IMR-90 (cell line): Measurements from ENCODE around the gene TMEFF1. TPM values are rescaled to one million over a fixed set of nuclear protein-coding genes. Genes with fewer than 3 reads are reported as not detected.

Experiments used
- ATAC-seq: fragments of 200-7000 bp; cut with Tn5 transposase; 2 replicates; pipeline ENCODE4 v1.9.1; 2020; ENCODE audit warnings: low read depth, mild to moderate bottlenecking, moderate library complexity
- BruUV-seq: library from RNA; stranded (reverse); fragments of 400-500 nt; replicated peaks from 2 replicates; lab custom pipeline; 2021; lab: Mats Ljungman, UMichigan
- CTCF ChIA-PET: fragments of 300-600 bp; formaldehyde crosslinking; extraction: SDS; loops from one replicate; lab custom pipeline; 2021; ENCODE audit warnings: antibody characterized with exemption; lab: Yijun Ruan, JAX
- POLR2A ChIA-PET: fragments of 300-600 bp; sonication (Branson Sonifier 250); formaldehyde crosslinking; loops from one replicate; lab custom pipeline; 2022; ENCODE audit warnings: antibody characterized with exemption; ENCODE audit not compliant: unreplicated experiment; lab: Charles Lee
- DNase-seq: peaks from one replicate; pipeline ENCODE4 v3.0.0; 2013
- H2AFZ ChIP-seq: replicated peaks from 2 replicates; pipeline ENCODE3; 2013; ENCODE audit warnings: low read length, mild to moderate bottlenecking; ENCODE audit not compliant: poor library complexity
- H2AK5ac ChIP-seq: 2 replicates; pipeline ENCODE4 v1.6.1; 2013; ENCODE audit warnings: low read depth, low read length, inconsistent platforms
- H2AK9ac ChIP-seq: replicated peaks from 2 replicates; pipeline ENCODE3; 2013; ENCODE audit warnings: mild to moderate bottlenecking, low read depth, low read length, moderate library complexity; ENCODE audit not compliant: poor library complexity
- H2BK120ac ChIP-seq: 2 replicates; pipeline ENCODE4 v1.6.1; 2013; ENCODE audit warnings: low read depth, low read length, inconsistent platforms
- H2BK15ac ChIP-seq: 3 replicates; pipeline ENCODE4 v1.6.1; 2013; ENCODE audit warnings: low read depth, low read length, inconsistent platforms
- H2BK20ac ChIP-seq: 2 replicates; pipeline ENCODE4 v1.6.1; 2013; ENCODE audit warnings: low read depth, mild to moderate bottlenecking, inconsistent platforms, low read length, moderate library complexity
- H2BK5ac ChIP-seq: 2 replicates; pipeline ENCODE4 v1.6.1; 2013; ENCODE audit warnings: mild to moderate bottlenecking, low read depth, low read length, inconsistent platforms; ENCODE audit not compliant: poor library complexity, severe bottlenecking
- H3K14ac ChIP-seq: replicated peaks from 2 replicates; pipeline ENCODE4 v1.6.1; 2013; ENCODE audit warnings: low read depth, low read length, inconsistent platforms
- H3K18ac ChIP-seq: 2 replicates; pipeline ENCODE4 v1.6.1; 2013; ENCODE audit warnings: low read depth, low read length, control low read depth
- H3K23ac ChIP-seq: 2 replicates; pipeline ENCODE4 v1.6.1; 2013; ENCODE audit warnings: low read depth, low read length, inconsistent platforms
- H3K27ac ChIP-seq: 2 replicates; pipeline ENCODE4 v1.5.1; 2013; ENCODE audit warnings: mild to moderate bottlenecking, control low read depth, low read length; ENCODE audit not compliant: insufficient read depth
- H3K27me3 ChIP-seq: 2 replicates; pipeline ENCODE4 v1.6.1; 2013; ENCODE audit warnings: low read length; ENCODE audit not compliant: control insufficient read depth, insufficient read depth
- H3K36me3 ChIP-seq: 2 replicates; pipeline ENCODE4 v1.6.1; 2013; ENCODE audit warnings: low read length, mixed read lengths; ENCODE audit not compliant: control insufficient read depth, insufficient read depth
- H3K4ac ChIP-seq: 2 replicates; pipeline ENCODE4 v1.6.1; 2013; ENCODE audit warnings: low read depth, low read length, inconsistent platforms
- H3K4me1 ChIP-seq: 2 replicates; pipeline ENCODE4 v1.6.1; 2013; ENCODE audit warnings: low read length, mixed read lengths; ENCODE audit not compliant: control insufficient read depth, insufficient read depth
- H3K4me2 ChIP-seq: 2 replicates; pipeline ENCODE4 v1.6.1; 2013; ENCODE audit warnings: low read depth, mild to moderate bottlenecking, control low read depth, low read length, moderate library complexity
- H3K4me3 ChIP-seq: 2 replicates; pipeline ENCODE4 v1.5.1; 2013; ENCODE audit warnings: low read depth, mild to moderate bottlenecking, control low read depth, low read length, moderate library complexity; ENCODE audit not compliant: insufficient read depth
- H3K56ac ChIP-seq: 2 replicates; pipeline ENCODE4 v1.6.1; 2013; ENCODE audit warnings: low read length, inconsistent platforms; ENCODE audit not compliant: insufficient read depth; ENCODE audit errors: extremely low read depth
- H3K79me1 ChIP-seq, 2 experiments: 2 replicates each; pipeline ENCODE4 v1.6.1; 2013; ENCODE audit warnings: low read length in 2 of 2, inconsistent platforms in 1 of 2, low read depth in 1 of 2
- H3K9ac ChIP-seq: 2 replicates; pipeline ENCODE4 v1.6.1; 2013; ENCODE audit warnings: low read depth, low read length, control low read depth
- H3K9me1 ChIP-seq: 2 replicates; pipeline ENCODE4 v1.6.1; 2013; ENCODE audit warnings: low read length, inconsistent platforms; ENCODE audit not compliant: insufficient read depth
- H3K9me3 ChIP-seq: 2 replicates; pipeline ENCODE4 v1.6.1; 2013; ENCODE audit warnings: low read length; ENCODE audit not compliant: control insufficient read depth, insufficient read depth
- H4K20me1 ChIP-seq: 2 replicates; pipeline ENCODE4 v1.6.1; 2013; ENCODE audit warnings: low read length, inconsistent platforms; ENCODE audit not compliant: insufficient read depth
- H4K5ac ChIP-seq: 2 replicates; pipeline ENCODE4 v1.6.1; 2013; ENCODE audit warnings: mild to moderate bottlenecking, low read depth, low read length, control low read depth
- H4K8ac ChIP-seq, 2 experiments: 2 replicates each; pipeline ENCODE4 v1.6.1; 2013; ENCODE audit warnings: low read depth in 2 of 2, low read length in 2 of 2, control low read depth in 1 of 2, inconsistent platforms in 1 of 2
- H4K91ac ChIP-seq: 2 replicates; pipeline ENCODE4 v1.6.1; 2013; ENCODE audit warnings: low read depth, low read length, inconsistent platforms; ENCODE audit not compliant: insufficient read depth
- FOS ChIP-seq: fragments of 150-350 bp; IDR thresholded peaks from 2 replicates; pipeline ENCODE4 v1.6.1; 2016; ENCODE audit warnings: low read depth, low read length
- MAZ ChIP-seq: IDR thresholded peaks from 2 replicates; pipeline ENCODE4 v1.6.1; 2012; ENCODE audit warnings: low read depth, mild to moderate bottlenecking, low read length, improper control_type of control experiment, moderate library complexity, borderline replicate concordance
- WGBS, 2 experiments: methylation state at CpG; one replicate each; pipeline versions ENCODE4 v1.1.5 to v1.1.7; 2013; ENCODE audit warnings: missing lambda C conversion rate in 2 of 2; ENCODE audit not compliant: insufficient read length in 1 of 2; ENCODE audit errors: extremely low coverage in 2 of 2; 5-methylcytosine and 5-hydroxymethylcytosine counted together
- dilution Hi-C: fragments of 300-500 bp; cut with HindIII; formaldehyde crosslinking; loops from one replicate; pipeline ENCODE4 v1.14.3; 2018; ENCODE audit warnings: low sequenced_read_pairs; ENCODE audit not compliant: unreplicated experiment
- in situ Hi-C: fragments of 300-500 bp; cut with MboI; formaldehyde crosslinking; loops from 3 replicates; pipeline ENCODE4 v1.14.3; 2019; ENCODE audit warnings: low sequenced_read_pairs, inconsistent platforms, mixed read lengths
- intact Hi-C: fragments of 100-400 bp; cut with micrococcal nuclease; formaldehyde crosslinking; loops from 2 replicates; pipeline ENCODE4 v1.10.0; 2022
- polyA plus RNA-seq, 3 experiments: library from polyadenylated mRNA; depleted of rRNA; stranded (reverse); fragments of >200 nt; gene quantifications; 2 replicates each; pipeline ENCODE4 v1.2.3, GENCODE V29; 2012; ENCODE audit warnings: low replicate concordance in 1 of 3
- total RNA-seq: library from RNA; depleted of rRNA; stranded (reverse); fragments of >200 nt; gene quantifications from 2 replicates; pipeline ENCODE4 v1.2.3, GENCODE V29; 2012

The TMEFF1 gene
- total and polyA plus RNA-seq, 2 of the 4 experiments (the other 2 are of a cell fraction): 0.62 to 0.90 TPM

- BruUV-seq: no TSS peak
- no peak overlapping the region for H4K8ac ChIP-seq
- H3K14ac ChIP-seq: peak overlapping the region; percentile 12; the same call in 1 of the 2 replicates
- H3K23ac ChIP-seq: no peak overlapping the region
- H3K4me2 ChIP-seq: no peak overlapping the region
- ATAC-seq (no peak), DNase-seq (peak; percentile 65)
- H4K20me1 ChIP-seq: no peaks in the 10 kb centered on the region
- no peak overlapping the region for H4K91ac ChIP-seq
- no peak overlapping the region for H3K4me3 ChIP-seq
- 0 out of 2 replicates have a peak overlapping the region, but pooled peaks have one; percentile 46 for H2AK5ac ChIP-seq
- no peak overlapping the region for H3K4ac ChIP-seq
- intact Hi-C loops (no loop called here), dilution Hi-C loops (no loop called here), in situ Hi-C loops (loop anchor here (10.0 to 25.0 kb wide), 4 partner anchors 135 to 1402 kb away; no protein-coding TSS in a partner anchor)
- no peak overlapping the region for H3K56ac ChIP-seq
- CTCF ChIA-PET: interaction anchor here (0.6 kb wide), 1 partner anchor 104 kb away, joined by 3 read pairs; no protein-coding TSS in a partner anchor
- no peak overlapping the region for H2BK15ac ChIP-seq
- peaks cover 14% of the 10 kb centered on the region for H3K4me1 ChIP-seq
- H3K27ac ChIP-seq: no peak overlapping the region
- no peak overlapping the region for H2BK5ac ChIP-seq
- H3K9ac ChIP-seq: no peak overlapping the region
- peak overlapping the region; percentile 57; the same call in 1 of the 2 replicates for H3K18ac ChIP-seq
- H3K9me3 ChIP-seq: no peaks in the 10 kb centered on the region
- no peak overlapping the region for H2BK120ac ChIP-seq
- no peaks in the 10 kb centered on the region for H3K27me3 ChIP-seq
- no peak overlapping the region for H2BK20ac ChIP-seq
- peaks cover 0 to 9% of the 10 kb centered on the region in 2 experiments; a peak in 2 of 4 replicates for H3K79me1 ChIP-seq
- H2AK9ac ChIP-seq: no peak overlapping the region
- WGBS, 2 experiments: no CpG with 5 or more reads among the region's 5 CpGs
- POLR2A ChIA-PET: no interaction called here
- H3K36me3 ChIP-seq: no peaks in the 10 kb centered on the region
- TF ChIP-seq MAZ (no peak), FOS (peak; percentile 53)
- H2AFZ ChIP-seq: no peak overlapping the region
- H4K5ac ChIP-seq: no peak overlapping the region
- peaks cover 13% of the 10 kb centered on the region for H3K9me1 ChIP-seq
Measured at GRCh38 chr9:100589582-100589981, 116.6 kb downstream of the TMEFF1 start.
